Fibroblast of lung (primary cell): Measurements from ENCODE around the gene SLC9A3.

Experiments
- EZH2 ChIP-seq: IDR thresholded peaks from 2 replicates; pipeline ENCODE4 v1.5.1; 2012; ENCODE audit warnings: low read length, control low read depth, mild to moderate bottlenecking; ENCODE audit errors: missing control alignments
- TF ChIP-seq, protein P1 (sequence below), 2 donors: IDR thresholded peaks in 1 of 2; conservative IDR thresholded peaks in 1 of 2; 1 replicate in 1 of 2; 2 replicates in 1 of 2; pipeline ENCODE4 v1.5.1; 2011 to 2012; ENCODE audit warnings: low read length in 2 of 2, control low read depth in 1 of 2, inconsistent platforms in 1 of 2, low read depth in 1 of 2, mild to moderate bottlenecking in 1 of 2

DNA sequence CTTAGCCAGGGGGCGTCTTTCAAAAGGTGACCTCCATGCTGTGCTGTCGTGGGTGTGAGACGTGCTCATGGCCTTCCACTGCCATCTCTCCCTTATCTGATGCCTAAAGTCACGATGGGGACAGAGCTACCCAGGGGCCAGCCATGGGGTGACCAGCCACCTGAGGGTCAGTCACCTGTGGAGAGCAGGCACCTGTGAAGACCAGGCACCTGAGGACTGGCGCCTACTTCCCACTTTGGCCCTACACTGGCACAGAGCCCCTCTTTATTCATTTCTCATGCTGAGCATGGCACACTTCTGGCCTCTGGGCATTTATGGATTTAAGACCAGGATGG is 87.6 kb downstream of the SLC9A3 start:
- TF ChIP-seq, protein P1, sequence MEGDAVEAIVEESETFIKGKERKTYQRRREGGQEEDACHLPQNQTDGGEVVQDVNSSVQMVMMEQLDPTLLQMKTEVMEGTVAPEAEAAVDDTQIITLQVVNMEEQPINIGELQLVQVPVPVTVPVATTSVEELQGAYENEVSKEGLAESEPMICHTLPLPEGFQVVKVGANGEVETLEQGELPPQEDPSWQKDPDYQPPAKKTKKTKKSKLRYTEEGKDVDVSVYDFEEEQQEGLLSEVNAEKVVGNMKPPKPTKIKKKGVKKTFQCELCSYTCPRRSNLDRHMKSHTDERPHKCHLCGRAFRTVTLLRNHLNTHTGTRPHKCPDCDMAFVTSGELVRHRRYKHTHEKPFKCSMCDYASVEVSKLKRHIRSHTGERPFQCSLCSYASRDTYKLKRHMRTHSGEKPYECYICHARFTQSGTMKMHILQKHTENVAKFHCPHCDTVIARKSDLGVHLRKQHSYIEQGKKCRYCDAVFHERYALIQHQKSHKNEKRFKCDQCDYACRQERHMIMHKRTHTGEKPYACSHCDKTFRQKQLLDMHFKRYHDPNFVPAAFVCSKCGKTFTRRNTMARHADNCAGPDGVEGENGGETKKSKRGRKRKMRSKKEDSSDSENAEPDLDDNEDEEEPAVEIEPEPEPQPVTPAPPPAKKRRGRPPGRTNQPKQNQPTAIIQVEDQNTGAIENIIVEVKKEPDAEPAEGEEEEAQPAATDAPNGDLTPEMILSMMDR (conservative IDR thresholded peaks at IDR 0.05 in 1 of 2, IDR thresholded peaks at IDR 0.05 in 1 of 2; ENCODE audit: low read depth in 1 of 2, low read length in 2 of 2) = no peak
- no peak for TF ChIP-seq EZH2
